DOHH2 (cell line): Measurements from ENCODE around the gene NRXN3.

ENCODE experiments used
- EZH2phosphoT487 ChIP-seq: fragments of 200-600 bp; sonication (generic); IDR thresholded peaks from 2 replicates; pipeline ENCODE4 v1.6.1; 2017; ENCODE audit warnings: borderline replicate concordance, mild to moderate bottlenecking, antibody characterized with exemption, low read length, moderate library complexity, mixed read lengths
- TF ChIP-seq, protein P1 (sequence below): fragments of 200-600 bp; sonication (generic); IDR thresholded peaks from one replicate; pipeline ENCODE4 v1.5.1; 2014; ENCODE audit warnings: antibody characterized with exemption, mild to moderate bottlenecking, low read depth, low read length; ENCODE audit not compliant: poor library complexity, severe bottlenecking

DNA sequence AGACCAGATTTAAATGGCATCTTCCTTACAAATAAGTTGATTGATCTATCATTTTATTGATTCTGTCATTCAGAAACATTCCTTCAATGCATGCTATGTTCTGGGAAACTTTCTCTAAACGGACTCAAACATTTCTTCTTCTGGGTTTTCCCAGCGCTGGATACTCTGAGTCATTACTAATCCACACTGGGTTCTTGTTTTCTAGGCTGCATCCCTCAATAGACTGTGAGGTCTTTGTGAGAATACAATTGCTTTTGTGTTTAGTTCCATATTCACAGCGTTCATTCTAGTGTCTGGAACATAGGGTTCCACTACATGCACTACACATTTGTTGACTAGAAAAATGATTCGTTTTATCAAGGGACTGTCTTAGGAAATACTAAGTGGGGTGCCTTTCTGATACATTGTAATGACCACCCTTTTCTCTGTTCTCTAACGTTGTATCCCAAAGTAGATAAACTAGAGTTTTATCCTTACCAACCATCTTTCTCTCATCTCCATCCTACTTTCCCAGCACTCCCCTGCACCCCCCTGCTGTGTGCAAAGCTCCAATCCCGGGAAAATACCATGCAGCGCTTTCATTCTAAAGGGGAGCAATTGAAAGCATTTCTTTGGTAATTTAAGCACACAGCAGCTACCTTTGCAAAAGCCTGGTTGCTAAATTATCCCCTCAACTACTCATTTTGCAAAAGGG is 1162.5 kb downstream of the NRXN3 start:
- TF ChIP-seq, protein P1, sequence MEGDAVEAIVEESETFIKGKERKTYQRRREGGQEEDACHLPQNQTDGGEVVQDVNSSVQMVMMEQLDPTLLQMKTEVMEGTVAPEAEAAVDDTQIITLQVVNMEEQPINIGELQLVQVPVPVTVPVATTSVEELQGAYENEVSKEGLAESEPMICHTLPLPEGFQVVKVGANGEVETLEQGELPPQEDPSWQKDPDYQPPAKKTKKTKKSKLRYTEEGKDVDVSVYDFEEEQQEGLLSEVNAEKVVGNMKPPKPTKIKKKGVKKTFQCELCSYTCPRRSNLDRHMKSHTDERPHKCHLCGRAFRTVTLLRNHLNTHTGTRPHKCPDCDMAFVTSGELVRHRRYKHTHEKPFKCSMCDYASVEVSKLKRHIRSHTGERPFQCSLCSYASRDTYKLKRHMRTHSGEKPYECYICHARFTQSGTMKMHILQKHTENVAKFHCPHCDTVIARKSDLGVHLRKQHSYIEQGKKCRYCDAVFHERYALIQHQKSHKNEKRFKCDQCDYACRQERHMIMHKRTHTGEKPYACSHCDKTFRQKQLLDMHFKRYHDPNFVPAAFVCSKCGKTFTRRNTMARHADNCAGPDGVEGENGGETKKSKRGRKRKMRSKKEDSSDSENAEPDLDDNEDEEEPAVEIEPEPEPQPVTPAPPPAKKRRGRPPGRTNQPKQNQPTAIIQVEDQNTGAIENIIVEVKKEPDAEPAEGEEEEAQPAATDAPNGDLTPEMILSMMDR: no peak
- no peak for TF ChIP-seq EZH2phosphoT487
